HEK293 (cell line): Measurements from ENCODE around the gene ISM1.

Source experiments
- CTCF ChIA-PET: fragments of 350-600 bp; formaldehyde crosslinking; extraction: SDS; loops from one replicate; lab custom pipeline; 2021; ENCODE audit warnings: antibody characterized with exemption; lab: Yijun Ruan, JAX
- POLR2A ChIA-PET: fragments of 300-600 bp; formaldehyde crosslinking; extraction: SDS; loops from one replicate; lab custom pipeline; 2020; ENCODE audit warnings: antibody characterized with exemption, inconsistent platforms; lab: Yijun Ruan, JAX
- H3K27ac ChIP-seq: fragments of 200-500 bp; sonication (Bioruptor generic); 2 replicates; pipeline ENCODE4 v1.5.1; 2014; ENCODE audit warnings: low read depth, low read length, control low read depth, inconsistent platforms; ENCODE audit errors: extremely low read depth
- H3K36me3 ChIP-seq, 2 experiments: fragments of 200-500 bp in 1 of 2; sonication (Bioruptor generic) in 1 of 2; 1 replicate in 1 of 2; 2 replicates in 1 of 2; pipeline ENCODE4 v1.5.1; 2014 to 2017; ENCODE audit warnings: inconsistent platforms in 2 of 2, low read length in 2 of 2; ENCODE audit not compliant: control insufficient read depth in 2 of 2, insufficient read depth in 1 of 2
- H3K4me1 ChIP-seq: fragments of 200-500 bp; sonication (Bioruptor generic); 2 replicates; pipeline ENCODE4 v1.5.1; 2014; ENCODE audit warnings: mild to moderate bottlenecking, low read length, inconsistent platforms; ENCODE audit not compliant: control insufficient read depth, insufficient read depth
- H3K4me3 ChIP-seq: 2 replicates; pipeline ENCODE4 v1.5.1; 2011; ENCODE audit warnings: low read depth, mild to moderate bottlenecking, control low read depth, low read length, moderate library complexity
- H3K9me3 ChIP-seq: fragments of 200-500 bp; sonication (Bioruptor generic); 2 replicates; pipeline ENCODE4 v1.5.1; 2014; ENCODE audit warnings: low read depth, low read length, inconsistent platforms; ENCODE audit not compliant: control insufficient read depth, insufficient read depth
- SETDB1 ChIP-seq: IDR thresholded peaks from one replicate; pipeline ENCODE4 v1.6.1; 2017; ENCODE audit warnings: mild to moderate bottlenecking, low read length, moderate library complexity, mixed read lengths; ENCODE audit not compliant: insufficient read length
- ZBTB8A ChIP-seq: fragments of 450-650 bp; formaldehyde crosslinking; IDR thresholded peaks from 2 replicates; pipeline ENCODE4 v1.5.1; 2016; ENCODE audit warnings: missing biosample characterization, missing genetic modification characterization
- ZFHX2 ChIP-seq: fragments of 450-650 bp; formaldehyde crosslinking; conservative IDR thresholded peaks from 2 replicates; pipeline ENCODE4 v1.5.1; 2016; ENCODE audit warnings: missing biosample characterization, missing genetic modification characterization
- ZNF10 ChIP-seq: fragments of 450-650 bp; formaldehyde crosslinking; IDR thresholded peaks from 2 replicates; pipeline ENCODE4 v1.5.1; 2017; ENCODE audit warnings: missing biosample characterization, missing genetic modification characterization
- ZNF140 ChIP-seq: fragments of 450-650 bp; formaldehyde crosslinking; IDR thresholded peaks from 2 replicates; pipeline ENCODE4 v1.5.1; 2016; ENCODE audit warnings: missing biosample characterization, missing genetic modification characterization
- ZNF157 ChIP-seq: fragments of 450-650 bp; formaldehyde crosslinking; IDR thresholded peaks from 2 replicates; pipeline ENCODE4 v1.5.1; 2016; ENCODE audit warnings: missing biosample characterization, missing genetic modification characterization
- ZNF202 ChIP-seq: fragments of 450-650 bp; formaldehyde crosslinking; IDR thresholded peaks from 2 replicates; pipeline ENCODE4 v1.5.1; 2016; ENCODE audit warnings: missing biosample characterization, missing genetic modification characterization, borderline replicate concordance
- ZNF292 ChIP-seq: fragments of 450-650 bp; formaldehyde crosslinking; IDR thresholded peaks from 2 replicates; pipeline ENCODE4 v1.5.1; 2016; ENCODE audit warnings: low read depth, missing biosample characterization, missing genetic modification characterization, borderline replicate concordance
- ZNF350 ChIP-seq: fragments of 450-650 bp; formaldehyde crosslinking; IDR thresholded peaks from 2 replicates; pipeline ENCODE4 v1.5.0; 2017; ENCODE audit warnings: missing biosample characterization, mild to moderate bottlenecking, missing genetic modification characterization
- ZNF366 ChIP-seq: fragments of 450-650 bp; formaldehyde crosslinking; conservative IDR thresholded peaks from 2 replicates; pipeline ENCODE4 v1.5.1; 2016; ENCODE audit warnings: missing biosample characterization, missing genetic modification characterization
- ZNF530 ChIP-seq: fragments of 450-650 bp; formaldehyde crosslinking; IDR thresholded peaks from 2 replicates; pipeline ENCODE4 v1.5.1; 2016; ENCODE audit warnings: low read depth, missing biosample characterization, missing genetic modification characterization
- ZNF544 ChIP-seq: fragments of 450-650 bp; formaldehyde crosslinking; IDR thresholded peaks from 2 replicates; pipeline ENCODE4 v1.5.0; 2017; ENCODE audit warnings: missing biosample characterization, missing genetic modification characterization
- ZNF560 ChIP-seq: fragments of 450-650 bp; formaldehyde crosslinking; IDR thresholded peaks from 2 replicates; pipeline ENCODE4 v1.5.1; 2017; ENCODE audit warnings: missing biosample characterization, missing genetic modification characterization, borderline replicate concordance
- ZNF585B ChIP-seq: fragments of 450-650 bp; formaldehyde crosslinking; IDR thresholded peaks from 2 replicates; pipeline ENCODE4 v1.5.1; 2016; ENCODE audit warnings: missing biosample characterization, missing genetic modification characterization
- ZNF654 ChIP-seq: fragments of 450-650 bp; formaldehyde crosslinking; IDR thresholded peaks from 2 replicates; pipeline ENCODE4 v1.5.1; 2016; ENCODE audit warnings: low read depth, missing biosample characterization, missing genetic modification characterization
- ZNF707 ChIP-seq: fragments of 450-650 bp; formaldehyde crosslinking; IDR thresholded peaks from 2 replicates; pipeline ENCODE4 v1.5.1; 2016; ENCODE audit warnings: missing biosample characterization, missing genetic modification characterization
- ZNF776 ChIP-seq: fragments of 450-650 bp; formaldehyde crosslinking; IDR thresholded peaks from 2 replicates; pipeline ENCODE4 v1.5.0; 2017; ENCODE audit warnings: missing biosample characterization, missing genetic modification characterization, borderline replicate concordance
- TF ChIP-seq, protein P1 (sequence below): fragments of 450-650 bp; formaldehyde crosslinking; IDR thresholded peaks from 2 replicates; pipeline ENCODE4 v1.5.1; 2017; ENCODE audit warnings: missing biosample characterization, missing genetic modification characterization
- TF ChIP-seq, protein P2 (sequence below): fragments of 450-650 bp; formaldehyde crosslinking; IDR thresholded peaks from 2 replicates; pipeline ENCODE4 v1.5.1; 2016; ENCODE audit warnings: missing biosample characterization, missing genetic modification characterization
- TF ChIP-seq, protein P3 (sequence below): fragments of 450-650 bp; formaldehyde crosslinking; IDR thresholded peaks from 2 replicates; pipeline ENCODE4 v1.5.1; 2016; ENCODE audit warnings: missing biosample characterization, missing genetic modification characterization
- TF ChIP-seq, protein P4 (sequence below): fragments of 450-650 bp; formaldehyde crosslinking; IDR thresholded peaks from 2 replicates; pipeline ENCODE4 v1.5.1; 2016; ENCODE audit warnings: missing biosample characterization, missing genetic modification characterization

Gene ISM1

DNA sequence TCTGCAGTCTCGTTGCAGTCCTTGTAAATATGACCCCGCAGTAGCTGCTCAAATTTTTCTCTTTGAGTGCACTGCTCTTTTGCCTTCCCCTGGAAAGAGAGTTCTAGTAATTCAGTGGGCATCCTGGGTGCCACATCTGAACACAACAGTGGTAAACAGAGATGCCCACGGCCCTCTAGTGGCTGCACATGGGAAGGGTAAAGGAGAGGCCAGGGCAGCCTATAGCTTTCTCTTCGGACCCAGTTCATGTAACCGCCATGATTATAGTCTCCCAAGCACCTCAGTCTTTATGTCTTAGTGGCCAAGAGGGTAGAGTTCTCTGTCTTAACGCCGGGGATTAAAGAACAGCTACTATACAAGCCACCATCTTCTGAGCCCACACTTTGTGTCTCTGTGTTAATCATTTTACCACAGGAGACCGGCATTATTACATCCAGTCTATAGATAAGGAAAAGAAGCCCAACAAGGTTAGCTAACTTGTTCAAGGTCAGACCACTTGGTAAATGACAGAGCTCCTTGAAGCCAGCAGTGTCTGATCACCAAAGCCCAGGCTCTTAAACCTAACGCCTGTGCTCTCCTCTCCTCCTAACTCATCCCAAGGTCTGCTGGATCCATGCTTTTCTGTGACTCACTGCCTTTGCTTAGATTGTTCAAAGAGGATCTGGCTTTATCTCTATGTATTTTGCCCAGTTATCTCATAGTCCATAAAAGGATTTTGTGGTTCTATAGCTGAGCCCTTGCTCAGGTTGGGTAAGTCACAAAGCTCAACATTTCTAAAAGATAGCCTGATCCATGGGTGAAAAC is 81.8 kb downstream of the ISM1 start:
- TF ChIP-seq ZNF654 (tag by site-specific recombination) (peak; percentile 26), ZNF776 (no peak)
- Histone ChIP-seq H3K4me1 (no peaks in the 10 kb centered on the region), H3K4me3 (no peak overlapping the region), H3K36me3 (no peaks in the 10 kb centered on the region), H3K9me3 (no peaks in the 10 kb centered on the region), H3K27ac (no peak overlapping the region)
- CTCF ChIA-PET: interaction anchor here (0.5 to 3.7 kb wide), 36 partner anchors 9 to 1171 kb away, joined by 3 to 47 read pairs (median 4); no protein-coding TSS in a partner anchor
- POLR2A ChIA-PET: no interaction called here

DNA sequence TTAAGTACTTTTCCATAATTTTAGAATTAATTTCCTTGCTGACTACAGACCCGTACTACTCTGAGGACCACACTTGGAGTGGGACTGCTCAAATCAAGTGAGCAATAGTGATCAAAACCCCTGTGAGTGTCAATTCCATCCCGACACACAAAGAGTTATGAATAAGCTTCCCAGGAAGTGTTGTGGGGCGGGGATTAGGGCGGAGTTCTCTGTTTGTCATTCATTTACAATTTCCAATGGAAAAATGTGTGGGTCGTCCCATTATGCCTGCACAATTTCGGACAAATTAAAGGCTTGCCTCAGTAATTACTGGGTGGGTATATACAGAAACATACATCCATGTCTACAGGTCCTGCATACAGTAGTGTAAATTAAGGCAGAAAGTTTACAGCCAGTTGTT is 84.2 kb downstream of the ISM1 start:
- H3K27ac ChIP-seq: no peak overlapping the region
- TF ChIP-seq ZNF202 (tag by site-specific recombination) (no peak), ZNF157 (tag by site-specific recombination) (no peak), ZNF350 (tag by site-specific recombination) (no peak), ZNF366 (tag by site-specific recombination) (no peak), ZNF560 (no peak), ZNF530 (tag by site-specific recombination) (no peak), ZBTB8A (tag by site-specific recombination) (no peak), ZFHX2 (tag by site-specific recombination) (no peak), ZNF544 (tag by site-specific recombination) (no peak), ZNF10 (tag by site-specific recombination) (no peak)
- TF ChIP-seq, protein P1, sequence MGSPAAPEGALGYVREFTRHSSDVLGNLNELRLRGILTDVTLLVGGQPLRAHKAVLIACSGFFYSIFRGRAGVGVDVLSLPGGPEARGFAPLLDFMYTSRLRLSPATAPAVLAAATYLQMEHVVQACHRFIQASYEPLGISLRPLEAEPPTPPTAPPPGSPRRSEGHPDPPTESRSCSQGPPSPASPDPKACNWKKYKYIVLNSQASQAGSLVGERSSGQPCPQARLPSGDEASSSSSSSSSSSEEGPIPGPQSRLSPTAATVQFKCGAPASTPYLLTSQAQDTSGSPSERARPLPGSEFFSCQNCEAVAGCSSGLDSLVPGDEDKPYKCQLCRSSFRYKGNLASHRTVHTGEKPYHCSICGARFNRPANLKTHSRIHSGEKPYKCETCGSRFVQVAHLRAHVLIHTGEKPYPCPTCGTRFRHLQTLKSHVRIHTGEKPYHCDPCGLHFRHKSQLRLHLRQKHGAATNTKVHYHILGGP: no peak
- POLR2A ChIA-PET: no interaction called here
- CTCF ChIA-PET: interaction anchor here (0.7 to 3.7 kb wide), 3 partner anchors 43 to 1928 kb away, joined by 4 to 47 read pairs (median 9); no protein-coding TSS in a partner anchor
- no peaks in the 10 kb centered on the region for H3K36me3 ChIP-seq
- H3K9me3 ChIP-seq: no peaks in the 10 kb centered on the region
- no peak overlapping the region for H3K4me3 ChIP-seq
- H3K4me1 ChIP-seq: no peaks in the 10 kb centered on the region

DNA sequence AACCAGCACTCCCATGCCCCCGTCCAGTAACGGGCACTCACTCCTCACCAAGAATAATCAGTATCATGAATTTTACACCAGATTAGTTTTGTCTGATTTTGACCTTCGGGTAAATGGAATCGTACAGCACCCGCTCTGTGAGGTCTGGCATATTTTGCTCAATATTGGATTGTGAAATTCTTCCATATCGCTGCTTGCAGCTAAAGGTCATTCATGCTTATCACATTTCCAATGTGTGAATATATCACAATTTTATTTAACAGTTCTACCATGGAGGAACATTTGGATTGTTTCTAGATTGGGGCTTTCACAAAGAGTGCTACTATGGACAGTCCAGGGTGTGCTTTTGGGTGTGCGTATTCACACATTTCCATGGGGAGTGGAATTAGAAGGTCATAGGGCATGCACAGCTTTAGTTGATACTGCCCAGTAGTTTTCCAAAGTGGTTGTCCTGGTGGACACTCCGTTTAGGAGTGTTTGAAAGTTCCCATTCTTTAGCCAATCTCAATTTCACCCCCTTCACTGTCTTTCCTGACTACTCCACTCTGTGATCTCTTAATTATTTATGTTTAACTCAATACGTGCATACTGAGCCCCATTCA is 86.6 kb downstream of the ISM1 start:
- Histone ChIP-seq H3K27ac (no peak overlapping the region), H3K4me1 (no peaks in the 10 kb centered on the region), H3K9me3 (no peaks in the 10 kb centered on the region), H3K36me3 (no peaks in the 10 kb centered on the region), H3K4me3 (no peak overlapping the region)
- CTCF ChIA-PET: interaction anchor here (0.5 kb wide), 1 partner anchor 46 kb away, joined by 5 read pairs; no protein-coding TSS in a partner anchor
- POLR2A ChIA-PET: no interaction called here
- TF ChIP-seq ZNF140 (tag by site-specific recombination) (no peak), ZNF10 (tag by site-specific recombination) (no peak), ZNF707 (no peak), ZNF585B (tag by site-specific recombination) (no peak), ZNF292 (tag by site-specific recombination) (no peak), SETDB1 (no peak), ZBTB8A (tag by site-specific recombination) (no peak)
- TF ChIP-seq, protein P2, sequence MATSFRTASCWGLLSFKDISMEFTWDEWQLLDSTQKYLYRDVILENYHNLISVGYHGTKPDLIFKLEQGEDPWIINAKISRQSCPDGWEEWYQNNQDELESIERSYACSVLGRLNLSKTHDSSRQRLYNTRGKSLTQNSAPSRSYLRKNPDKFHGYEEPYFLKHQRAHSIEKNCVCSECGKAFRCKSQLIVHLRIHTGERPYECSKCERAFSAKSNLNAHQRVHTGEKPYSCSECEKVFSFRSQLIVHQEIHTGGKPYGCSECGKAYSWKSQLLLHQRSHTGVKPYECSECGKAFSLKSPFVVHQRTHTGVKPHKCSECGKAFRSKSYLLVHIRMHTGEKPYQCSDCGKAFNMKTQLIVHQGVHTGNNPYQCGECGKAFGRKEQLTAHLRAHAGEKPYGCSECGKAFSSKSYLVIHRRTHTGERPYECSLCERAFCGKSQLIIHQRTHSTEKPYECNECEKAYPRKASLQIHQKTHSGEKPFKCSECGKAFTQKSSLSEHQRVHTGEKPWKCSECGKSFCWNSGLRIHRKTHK (tag by site-specific recombination): no peak
- TF ChIP-seq, protein P3, sequence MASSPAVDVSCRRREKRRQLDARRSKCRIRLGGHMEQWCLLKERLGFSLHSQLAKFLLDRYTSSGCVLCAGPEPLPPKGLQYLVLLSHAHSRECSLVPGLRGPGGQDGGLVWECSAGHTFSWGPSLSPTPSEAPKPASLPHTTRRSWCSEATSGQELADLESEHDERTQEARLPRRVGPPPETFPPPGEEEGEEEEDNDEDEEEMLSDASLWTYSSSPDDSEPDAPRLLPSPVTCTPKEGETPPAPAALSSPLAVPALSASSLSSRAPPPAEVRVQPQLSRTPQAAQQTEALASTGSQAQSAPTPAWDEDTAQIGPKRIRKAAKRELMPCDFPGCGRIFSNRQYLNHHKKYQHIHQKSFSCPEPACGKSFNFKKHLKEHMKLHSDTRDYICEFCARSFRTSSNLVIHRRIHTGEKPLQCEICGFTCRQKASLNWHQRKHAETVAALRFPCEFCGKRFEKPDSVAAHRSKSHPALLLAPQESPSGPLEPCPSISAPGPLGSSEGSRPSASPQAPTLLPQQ (tag by site-specific recombination): no peak
- TF ChIP-seq, protein P4, sequence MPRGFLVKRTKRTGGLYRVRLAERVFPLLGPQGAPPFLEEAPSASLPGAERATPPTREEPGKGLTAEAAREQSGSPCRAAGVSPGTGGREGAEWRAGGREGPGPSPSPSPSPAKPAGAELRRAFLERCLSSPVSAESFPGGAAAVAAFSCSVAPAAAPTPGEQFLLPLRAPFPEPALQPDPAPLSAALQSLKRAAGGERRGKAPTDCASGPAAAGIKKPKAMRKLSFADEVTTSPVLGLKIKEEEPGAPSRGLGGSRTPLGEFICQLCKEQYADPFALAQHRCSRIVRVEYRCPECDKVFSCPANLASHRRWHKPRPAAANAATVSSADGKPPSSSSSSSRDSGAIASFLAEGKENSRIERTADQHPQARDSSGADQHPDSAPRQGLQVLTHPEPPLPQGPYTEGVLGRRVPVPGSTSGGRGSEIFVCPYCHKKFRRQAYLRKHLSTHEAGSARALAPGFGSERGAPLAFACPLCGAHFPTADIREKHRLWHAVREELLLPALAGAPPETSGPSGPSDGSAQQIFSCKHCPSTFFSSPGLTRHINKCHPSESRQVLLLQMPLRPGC (tag by site-specific recombination): no peak
